Thymus (tissue), 14 donors: Measurements from ENCODE around the gene CPNE8. TPM values are rescaled to one million over a fixed set of nuclear protein-coding genes. Genes with fewer than 3 reads are reported as not detected.

ENCODE experiments used
- DNase-seq, 9 donors: peaks; one replicate each; pipeline ENCODE4 v3.0.0-alpha.2; 2013; ENCODE audit warnings: low spot score in 9 of 9, low read depth in 6 of 9, missing footprints in 1 of 9
- H3K27ac ChIP-seq, 2 donors: one replicate each; pipeline ENCODE4 v1.5.1; 2013; ENCODE audit warnings: control low read depth in 1 of 2, low read depth in 1 of 2, low read length in 1 of 2, mild to moderate bottlenecking in 1 of 2, moderate library complexity in 1 of 2
- H3K27me3 ChIP-seq, 2 donors: one replicate each; pipeline ENCODE4 v1.5.1; 2013; ENCODE audit warnings: low read length in 1 of 2; ENCODE audit not compliant: control insufficient read depth in 2 of 2, insufficient read depth in 1 of 2
- H3K36me3 ChIP-seq, 2 donors: one replicate each; pipeline ENCODE4 v1.5.1; 2013; ENCODE audit warnings: low read length in 1 of 2, mild to moderate bottlenecking in 1 of 2, moderate library complexity in 1 of 2; ENCODE audit not compliant: control insufficient read depth in 2 of 2, insufficient read depth in 2 of 2
- H3K4me1 ChIP-seq, 2 donors: one replicate each; pipeline ENCODE4 v1.5.1; 2013; ENCODE audit warnings: low read length in 2 of 2; ENCODE audit not compliant: control insufficient read depth in 2 of 2, insufficient read depth in 2 of 2
- H3K4me3 ChIP-seq, 2 donors: one replicate each; pipeline ENCODE4 v1.5.1; 2013; ENCODE audit warnings: low read length in 2 of 2, control low read depth in 1 of 2, mild to moderate bottlenecking in 1 of 2
- H3K9me3 ChIP-seq, 2 donors: one replicate each; pipeline ENCODE4 v1.5.1; 2013; ENCODE audit warnings: low read length in 1 of 2, mild to moderate bottlenecking in 1 of 2; ENCODE audit not compliant: control insufficient read depth in 2 of 2, insufficient read depth in 1 of 2
- WGBS: extraction: QIAGEN DNeasy Blood & Tissue Kit; methylation state at CpG from one replicate; pipeline ENCODE4 v1.1.7; 2013; 5-methylcytosine and 5-hydroxymethylcytosine counted together
- long read RNA-seq, 10 donors: transcript quantifications; one replicate each; lab custom pipeline, GENCODE V29; 2026
- polyA plus RNA-seq: library from polyadenylated mRNA; stranded (reverse); fragments of 200-250 nt; gene quantifications from one replicate; pipeline ENCODE4 v1.2.3, GENCODE V29; 2013
- total RNA-seq: library from RNA; stranded (reverse); fragments of 120-200 nt; gene quantifications from one replicate; pipeline ENCODE4 v1.2.4, GENCODE V29; 2013
- donor health status: healthy.

CPNE8 gene
- total RNA-seq (5.1 TPM), polyA plus RNA-seq (13.4 TPM)
- long read RNA-seq, donor 1 = 0 reads
- long read RNA-seq, donor 2 = 0 reads
- long read RNA-seq, donor 3 = 0 reads
- long read RNA-seq, donor 4 = 0 reads
- long read RNA-seq, donor 5 = 0 reads
- long read RNA-seq, donor 6 = 0 reads
- long read RNA-seq, donor 7 = 0 reads
- long read RNA-seq, donor 8 = 0 reads
- long read RNA-seq, donor 9, partial matches to known transcripts = 0 of 1 reads
- long read RNA-seq, donor 9, other reads (novel, unspliced or antisense) = 0 of 1 reads
- long read RNA-seq, donor 10 = 0 reads

- H3K27me3 ChIP-seq = peaks cover 0 to 21% of the 10 kb centered on the region in 2 donors
- under 1% methylated on average over 54 of the region's 54 CpGs for WGBS
- peak within 1 kb of the TSS; percentile 74 to 78 for H3K27ac ChIP-seq
- H3K4me3 ChIP-seq = peak within 1 kb of the TSS; percentile 49 to 62
- H3K36me3 ChIP-seq = no peaks in the 10 kb centered on the region
- H3K4me1 ChIP-seq = peaks cover 0 to 17% of the 10 kb centered on the region in 2 donors
- no peaks in the 10 kb centered on the region for H3K9me3 ChIP-seq
- DNase-seq = peak in 7 of 9 donors; percentile 5 to 51 (median 17)
Observed at GRCh38 chr12:38905480-38906351, at the start of gene CPNE8. Gene CPNE8, minus strand, starts transcription at chr12:38905591. Its CDS starts 57 bp downstream, at chr12:38905534.

GRCh38 chr12:38954238-38954873, 49.0 kb upstream of the CPNE8 start:
- Histone ChIP-seq H3K27me3 (no peaks in the 10 kb centered on the region), H3K4me3 (no peak overlapping the region), H3K36me3 (no peaks in the 10 kb centered on the region), H3K9me3 (no peaks in the 10 kb centered on the region), H3K27ac (no peak overlapping the region), H3K4me1 (no peaks in the 10 kb centered on the region)
- WGBS = 89% methylated on average over 3 of the region's 3 CpGs
- DNase-seq = no peak

- Histone ChIP-seq H3K9me3 (no peaks in the 10 kb centered on the region), H3K4me3 (no peak overlapping the region), H3K4me1 (no peaks in the 10 kb centered on the region), H3K36me3 (no peaks in the 10 kb centered on the region), H3K27ac (no peak overlapping the region), H3K27me3 (no peaks in the 10 kb centered on the region)
- 96% methylated on average over 2 of the region's 2 CpGs for WGBS
- DNase-seq = no peak
Observed at GRCh38 chr12:38949363-38949762, 44.0 kb upstream of the CPNE8 start.

GRCh38 chr12:38934686-38935085, 29.3 kb upstream of the CPNE8 start:
- 82% methylated on average over 1 of the region's 1 CpG for WGBS
- Histone ChIP-seq H3K27me3 (no peaks in the 10 kb centered on the region), H3K4me3 (no peak overlapping the region), H3K36me3 (no peaks in the 10 kb centered on the region), H3K9me3 (no peaks in the 10 kb centered on the region), H3K27ac (no peak overlapping the region), H3K4me1 (no peaks in the 10 kb centered on the region)
- DNase-seq = no peak

- Histone ChIP-seq H3K4me1 (no peaks in the 10 kb centered on the region), H3K9me3 (no peaks in the 10 kb centered on the region), H3K4me3 (no peak overlapping the region), H3K36me3 (no peaks in the 10 kb centered on the region), H3K27me3 (no peaks in the 10 kb centered on the region), H3K27ac (no peak overlapping the region)
- 81% methylated on average over 5 of the region's 5 CpGs for WGBS
- no peak for DNase-seq
Observed at GRCh38 chr12:38934078-38934584, 28.7 kb upstream of the CPNE8 start.

- Histone ChIP-seq H3K9me3 (no peaks in the 10 kb centered on the region), H3K27ac (no peak overlapping the region), H3K4me3 (no peak overlapping the region), H3K27me3 (no peaks in the 10 kb centered on the region), H3K36me3 (no peaks in the 10 kb centered on the region), H3K4me1 (no peaks in the 10 kb centered on the region)
- 97% methylated on average over 7 of the region's 7 CpGs for WGBS
- no peak for DNase-seq
Observed at GRCh38 chr12:38932320-38932719, 26.9 kb upstream of the CPNE8 start.

GRCh38 chr12:38931461-38931860, 26.1 kb upstream of the CPNE8 start:
- no peak overlapping the region for H3K27ac ChIP-seq
- no peaks in the 10 kb centered on the region for H3K36me3 ChIP-seq
- no peaks in the 10 kb centered on the region for H3K9me3 ChIP-seq
- no peak for DNase-seq
- H3K4me3 ChIP-seq = no peak overlapping the region
- H3K4me1 ChIP-seq = no peaks in the 10 kb centered on the region
- H3K27me3 ChIP-seq = no peaks in the 10 kb centered on the region
- WGBS = 96% methylated on average over 8 of the region's 8 CpGs

- Histone ChIP-seq H3K4me1 (no peaks in the 10 kb centered on the region), H3K27ac (no peak overlapping the region), H3K36me3 (no peaks in the 10 kb centered on the region), H3K9me3 (no peaks in the 10 kb centered on the region), H3K27me3 (no peaks in the 10 kb centered on the region), H3K4me3 (no peak overlapping the region)
- 87% methylated on average over 4 of the region's 4 CpGs for whole genome bisulfite sequencing
- no peak for DNase-seq
Observed at GRCh38 chr12:38930990-38931389, 25.6 kb upstream of the CPNE8 start.

GRCh38 chr12:38926501-38926900, 21.1 kb upstream of the CPNE8 start:
- no peaks in the 10 kb centered on the region for H3K27me3 ChIP-seq
- H3K9me3 ChIP-seq = no peaks in the 10 kb centered on the region
- WGBS = 72% methylated on average over 1 of the region's 1 CpG
- H3K36me3 ChIP-seq = no peaks in the 10 kb centered on the region
- no peak overlapping the region for H3K4me3 ChIP-seq
- H3K27ac ChIP-seq = no peak overlapping the region
- DNase-seq = no peak
- no peaks in the 10 kb centered on the region for H3K4me1 ChIP-seq
